Retinal pigment epithelial cell (primary cell): Measurements from ENCODE around the gene TTC16.

Experiments used
- DNase-seq: peaks from one replicate; pipeline ENCODE4 v3.0.0-alpha.2; 2010; ENCODE audit warnings: low read depth
- H3K4me3 ChIP-seq: 2 replicates; pipeline ENCODE4 v1.5.1; 2011; ENCODE audit warnings: mild to moderate bottlenecking, low read length, control low read depth, moderate library complexity
- TF ChIP-seq, protein P1 (sequence below): conservative IDR thresholded peaks from 2 replicates; pipeline ENCODE4 v1.5.1; 2011; ENCODE audit warnings: low read depth, low read length, control low read depth, inconsistent platforms

Gene TTC16

DNA sequence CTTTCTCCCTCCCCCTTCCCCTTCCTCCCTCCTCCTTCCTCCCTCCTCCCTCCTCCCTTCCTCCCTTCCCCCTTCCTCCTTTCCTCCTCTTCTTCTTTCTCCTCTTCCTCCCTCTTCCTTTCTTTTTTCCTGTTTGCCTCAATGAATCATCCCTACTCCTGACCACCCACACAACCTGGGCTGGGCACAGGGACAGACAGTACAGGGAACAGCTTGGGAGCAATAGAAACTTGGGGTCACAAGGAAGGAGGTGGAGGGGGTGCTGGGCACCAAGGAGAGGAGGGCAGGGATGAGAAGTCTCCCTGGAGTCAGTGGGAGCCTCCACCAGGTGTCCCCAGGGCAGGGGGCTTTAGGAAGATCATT is 5.0 kb downstream of the TTC16 start:
- no peak overlapping the region for H3K4me3 ChIP-seq
- DNase-seq: no peak
- TF ChIP-seq, protein P1, sequence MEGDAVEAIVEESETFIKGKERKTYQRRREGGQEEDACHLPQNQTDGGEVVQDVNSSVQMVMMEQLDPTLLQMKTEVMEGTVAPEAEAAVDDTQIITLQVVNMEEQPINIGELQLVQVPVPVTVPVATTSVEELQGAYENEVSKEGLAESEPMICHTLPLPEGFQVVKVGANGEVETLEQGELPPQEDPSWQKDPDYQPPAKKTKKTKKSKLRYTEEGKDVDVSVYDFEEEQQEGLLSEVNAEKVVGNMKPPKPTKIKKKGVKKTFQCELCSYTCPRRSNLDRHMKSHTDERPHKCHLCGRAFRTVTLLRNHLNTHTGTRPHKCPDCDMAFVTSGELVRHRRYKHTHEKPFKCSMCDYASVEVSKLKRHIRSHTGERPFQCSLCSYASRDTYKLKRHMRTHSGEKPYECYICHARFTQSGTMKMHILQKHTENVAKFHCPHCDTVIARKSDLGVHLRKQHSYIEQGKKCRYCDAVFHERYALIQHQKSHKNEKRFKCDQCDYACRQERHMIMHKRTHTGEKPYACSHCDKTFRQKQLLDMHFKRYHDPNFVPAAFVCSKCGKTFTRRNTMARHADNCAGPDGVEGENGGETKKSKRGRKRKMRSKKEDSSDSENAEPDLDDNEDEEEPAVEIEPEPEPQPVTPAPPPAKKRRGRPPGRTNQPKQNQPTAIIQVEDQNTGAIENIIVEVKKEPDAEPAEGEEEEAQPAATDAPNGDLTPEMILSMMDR: no peak

DNA sequence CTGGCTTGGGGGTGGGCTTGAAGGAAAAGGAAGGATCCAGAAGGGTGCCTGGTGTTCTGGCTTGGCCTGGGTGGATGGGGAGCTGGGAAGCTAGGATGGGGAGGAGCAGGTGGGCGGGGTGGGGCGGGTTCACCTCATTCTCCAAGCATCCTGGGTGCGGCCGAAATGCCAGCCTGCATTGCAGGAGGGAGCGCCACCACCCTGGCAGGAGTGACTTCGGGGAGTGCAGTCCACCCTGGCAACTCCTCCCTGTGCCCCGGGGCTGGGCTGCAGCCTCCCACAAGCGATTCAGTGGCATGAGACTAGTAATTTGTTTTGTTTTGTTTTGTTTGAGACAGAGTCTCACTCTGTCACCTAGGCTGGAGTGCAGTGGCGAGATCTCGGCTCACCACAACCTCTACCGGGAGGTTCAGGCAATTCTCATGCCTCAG is 5.5 kb downstream of the TTC16 start:
- no peak for DNase-seq
- TF ChIP-seq, protein P1: no peak
- H3K4me3 ChIP-seq: no peak overlapping the region

DNA sequence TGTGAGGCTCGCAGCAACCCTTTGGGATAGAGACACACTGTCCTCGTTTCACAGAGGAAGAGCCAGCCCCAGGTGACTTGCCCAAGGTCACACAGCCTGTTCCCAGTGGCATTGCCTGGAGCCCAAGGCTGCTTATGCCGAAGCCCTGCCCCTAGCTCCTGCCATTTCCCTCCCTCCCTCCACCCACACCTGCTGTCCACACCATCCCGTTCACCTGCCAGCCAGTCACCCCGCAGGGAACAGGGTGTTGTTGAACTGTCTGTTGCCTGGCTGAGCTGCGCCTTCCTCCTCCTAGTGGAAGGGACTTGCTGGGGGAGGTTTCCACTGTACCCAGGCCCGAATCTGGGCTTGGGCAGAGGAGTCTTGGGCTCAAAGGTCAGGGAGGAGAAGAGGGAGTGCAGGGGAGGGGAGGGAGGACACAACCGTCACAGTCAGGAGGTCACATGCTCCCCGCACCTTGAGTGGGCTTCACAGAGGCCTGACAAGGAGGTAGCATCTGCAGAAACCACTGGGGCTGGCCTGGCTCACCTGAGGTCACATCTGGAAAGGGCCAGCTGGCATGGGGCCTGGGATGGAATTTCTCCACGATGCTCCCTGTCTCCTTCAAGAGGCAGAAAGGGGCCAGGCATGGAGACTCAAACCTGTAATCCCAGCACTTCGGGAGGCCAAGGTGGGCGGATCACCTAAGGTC is 6.3 kb downstream of the TTC16 start:
- H3K4me3 ChIP-seq: no peak overlapping the region
- TF ChIP-seq, protein P1: no peak

DNA sequence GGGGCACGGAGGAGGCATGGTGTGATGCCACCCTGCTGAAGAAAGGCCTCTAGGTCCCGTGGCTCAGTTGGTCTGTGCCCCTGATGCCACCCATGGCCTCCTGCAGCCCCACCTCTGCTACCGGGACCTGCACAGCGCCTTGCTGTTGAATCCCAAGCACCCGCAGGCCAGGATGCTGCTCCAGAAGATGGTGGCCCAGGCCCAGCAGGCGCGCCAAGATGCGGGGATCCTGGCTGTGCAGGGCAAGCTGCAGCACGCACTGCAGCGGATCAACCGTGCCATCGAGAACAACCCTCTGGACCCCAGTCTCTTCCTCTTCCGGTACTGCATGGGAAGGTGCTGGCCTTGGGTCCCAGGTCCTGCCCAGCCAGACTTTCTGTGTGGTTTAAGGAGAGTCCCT is 7.1 kb downstream of the TTC16 start:
- DNase-seq: no peak
- no peak overlapping the region for H3K4me3 ChIP-seq
- TF ChIP-seq, protein P1: no peak

More for the DNA sequence above, 6.3 kb downstream of the TTC16 start:
- DNase-seq: no peak

DNA sequence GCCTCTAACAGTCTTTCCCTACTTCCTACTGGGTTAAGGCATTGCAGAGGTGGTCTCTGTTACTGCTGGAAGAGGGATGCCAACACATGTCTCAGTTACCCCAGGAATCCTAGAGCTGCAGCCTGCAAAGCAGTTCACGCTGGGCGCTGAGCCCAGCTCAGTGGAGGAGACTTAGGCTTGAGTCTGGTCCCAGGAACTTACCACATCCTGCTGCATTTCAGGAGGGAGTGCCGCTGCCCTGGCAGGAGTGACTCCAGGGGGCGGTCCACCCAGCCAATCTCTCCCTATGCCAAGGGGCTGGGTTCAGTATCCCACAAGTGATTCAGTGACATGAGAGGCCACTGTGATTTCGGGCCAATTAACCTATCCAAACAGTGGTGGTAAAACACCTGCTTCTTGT is 7.6 kb downstream of the TTC16 start:
- TF ChIP-seq, protein P1: peak; percentile 15
- no peak overlapping the region for H3K4me3 ChIP-seq
- peak; percentile 21 for DNase-seq

DNA sequence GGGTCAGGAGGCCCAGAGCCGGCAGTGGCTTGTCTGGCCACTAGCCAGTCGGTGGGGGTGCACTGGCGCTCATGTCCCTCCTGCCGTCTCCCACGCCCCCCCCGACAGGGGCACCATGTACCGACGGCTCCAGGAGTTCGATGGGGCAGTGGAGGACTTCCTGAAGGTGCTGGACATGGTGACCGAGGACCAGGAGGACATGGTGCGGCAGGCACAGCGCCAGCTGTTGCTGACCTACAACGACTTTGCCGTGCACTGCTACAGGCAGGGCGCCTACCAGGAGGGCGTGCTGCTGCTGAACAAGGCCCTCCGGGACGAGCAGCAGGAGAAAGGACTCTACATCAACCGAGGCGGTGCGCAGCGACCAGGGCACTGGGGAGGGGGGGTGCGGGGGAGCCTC is 8.1 kb downstream of the TTC16 start:
- TF ChIP-seq, protein P1: no peak
- DNase-seq: no peak
- H3K4me3 ChIP-seq: no peak overlapping the region

DNA sequence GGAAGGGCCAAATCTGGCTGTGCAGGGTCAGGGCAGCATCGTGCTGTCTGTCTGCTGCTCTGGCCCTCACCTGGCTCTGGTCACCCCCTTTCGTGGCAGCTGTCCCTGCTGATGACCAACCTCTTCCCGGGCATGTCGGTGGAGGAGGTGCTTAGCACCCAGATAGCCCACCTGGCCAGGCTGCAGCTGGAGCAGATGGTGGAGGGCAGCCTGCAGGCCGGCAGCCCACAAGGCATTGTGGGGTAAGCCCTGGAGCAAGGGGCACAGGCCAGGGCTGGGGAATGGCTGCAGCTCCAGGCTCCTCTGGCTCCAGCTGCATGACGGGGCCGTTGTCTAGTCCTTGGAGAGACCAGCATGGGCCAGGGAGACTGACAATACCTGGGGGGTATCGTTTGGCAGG is 11.0 kb downstream of the TTC16 start:
- no peak overlapping the region for H3K4me3 ChIP-seq
- TF ChIP-seq, protein P1: no peak
- DNase-seq: no peak
